MM.1S (cell line): ENCODE data around the gene SMIM38.

Experiments
- EZH2 ChIP-seq: fragments of 300-600 bp; sonication (generic); optimal IDR thresholded peaks from 2 replicates; pipeline ENCODE3; 2017; ENCODE audit warnings: low read depth, mild to moderate bottlenecking, antibody characterized with exemption, low read length, mixed read lengths
- TF ChIP-seq, protein P1 (sequence below): fragments of 300-600 bp; sonication (generic); IDR thresholded peaks from 2 replicates; pipeline ENCODE4 v1.5.1; 2016; ENCODE audit warnings: antibody characterized with exemption, low read length, mixed read lengths

DNA sequence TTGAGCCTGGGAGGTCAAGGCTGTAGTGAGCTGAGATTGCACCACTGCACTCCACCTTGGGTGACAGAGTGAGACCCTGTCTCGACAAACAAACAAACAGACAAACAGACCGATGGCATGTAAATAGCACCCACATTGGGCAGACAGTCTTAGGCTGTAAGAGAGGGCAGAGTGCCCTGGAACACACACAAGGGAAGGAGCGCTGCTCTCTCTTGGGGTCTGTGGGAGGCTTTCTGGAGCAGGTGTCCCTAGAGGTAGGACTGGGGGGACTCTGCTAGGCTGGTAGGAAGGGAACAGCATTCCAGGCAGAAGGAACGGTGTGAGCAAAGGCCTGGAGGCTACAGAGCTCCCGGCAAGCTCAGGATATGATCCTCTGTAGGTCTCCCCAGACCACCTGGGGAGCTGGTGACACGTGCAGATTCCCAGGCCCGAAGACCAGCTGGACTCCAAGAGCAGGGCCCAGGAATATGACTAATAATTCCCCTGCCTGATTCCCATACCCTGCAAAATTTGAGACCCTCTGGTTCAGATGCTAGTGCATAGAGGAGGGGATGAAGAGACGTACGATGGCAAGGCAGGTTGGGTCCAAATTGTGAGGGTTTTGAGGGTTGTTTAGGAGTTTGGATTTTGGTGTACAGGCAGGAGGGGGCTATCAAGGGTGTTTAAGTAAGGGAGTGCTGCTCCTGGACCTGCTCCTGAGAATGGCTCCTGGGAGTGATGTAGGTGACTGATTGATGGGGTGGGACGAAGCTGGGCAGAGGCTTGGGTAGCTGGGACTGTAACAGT, 11.6 kb downstream of the SMIM38 start:
- TF ChIP-seq, protein P1, sequence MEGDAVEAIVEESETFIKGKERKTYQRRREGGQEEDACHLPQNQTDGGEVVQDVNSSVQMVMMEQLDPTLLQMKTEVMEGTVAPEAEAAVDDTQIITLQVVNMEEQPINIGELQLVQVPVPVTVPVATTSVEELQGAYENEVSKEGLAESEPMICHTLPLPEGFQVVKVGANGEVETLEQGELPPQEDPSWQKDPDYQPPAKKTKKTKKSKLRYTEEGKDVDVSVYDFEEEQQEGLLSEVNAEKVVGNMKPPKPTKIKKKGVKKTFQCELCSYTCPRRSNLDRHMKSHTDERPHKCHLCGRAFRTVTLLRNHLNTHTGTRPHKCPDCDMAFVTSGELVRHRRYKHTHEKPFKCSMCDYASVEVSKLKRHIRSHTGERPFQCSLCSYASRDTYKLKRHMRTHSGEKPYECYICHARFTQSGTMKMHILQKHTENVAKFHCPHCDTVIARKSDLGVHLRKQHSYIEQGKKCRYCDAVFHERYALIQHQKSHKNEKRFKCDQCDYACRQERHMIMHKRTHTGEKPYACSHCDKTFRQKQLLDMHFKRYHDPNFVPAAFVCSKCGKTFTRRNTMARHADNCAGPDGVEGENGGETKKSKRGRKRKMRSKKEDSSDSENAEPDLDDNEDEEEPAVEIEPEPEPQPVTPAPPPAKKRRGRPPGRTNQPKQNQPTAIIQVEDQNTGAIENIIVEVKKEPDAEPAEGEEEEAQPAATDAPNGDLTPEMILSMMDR: no peak
- TF ChIP-seq EZH2: no peak
